ENCODE measurements around the gene CDC42SE1.
"Not testable (repeated sequence)": the region's sequence is repeated elsewhere in the genome, so short reads cannot be mapped to it uniquely, and the experiment has no call there.

The CDC42SE1 gene, protein sequence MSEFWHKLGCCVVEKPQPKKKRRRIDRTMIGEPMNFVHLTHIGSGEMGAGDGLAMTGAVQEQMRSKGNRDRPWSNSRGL

DNA sequence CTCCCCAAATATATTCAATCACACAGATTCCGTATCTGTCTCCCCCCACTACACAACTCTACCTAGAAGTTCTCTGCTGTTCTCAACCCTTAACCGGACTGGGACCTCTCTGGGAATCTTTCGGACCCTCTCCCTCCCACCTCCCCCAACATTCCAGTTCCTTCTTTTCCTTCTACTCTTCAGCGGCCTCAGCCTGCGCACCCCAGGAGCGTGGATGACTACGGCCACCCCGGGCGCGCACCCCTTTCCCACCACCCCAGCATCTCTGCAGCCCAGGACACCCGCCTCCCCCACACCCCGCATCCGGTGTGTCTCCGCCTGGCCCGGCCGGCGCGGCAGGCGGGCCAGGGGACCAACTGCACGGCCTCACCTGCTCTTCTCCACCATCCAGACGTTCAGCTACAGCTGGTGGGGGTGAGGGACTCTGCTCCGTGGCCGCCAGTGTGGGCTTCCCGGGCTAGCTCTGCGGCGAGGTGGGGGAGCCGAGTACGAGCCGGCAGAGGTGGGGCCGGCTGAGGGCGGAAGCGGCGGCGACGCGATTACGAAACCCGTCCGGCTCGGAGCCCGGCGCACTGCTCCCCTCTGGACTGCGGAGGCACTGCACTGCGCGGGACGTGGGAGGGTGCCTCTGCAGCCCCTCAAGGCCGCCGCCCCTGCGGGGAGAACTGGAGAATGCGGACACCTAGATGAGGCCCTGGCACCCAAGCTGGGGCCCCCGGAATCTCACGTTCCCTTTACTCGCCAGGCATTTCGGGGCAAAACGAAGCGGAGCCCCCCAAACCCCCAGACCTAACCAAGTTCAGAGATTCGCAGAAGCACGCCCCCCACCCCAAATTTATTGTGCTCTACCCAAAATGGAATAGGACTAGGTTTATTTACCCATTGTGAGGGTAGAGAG is at the start of gene CDC42SE1:
Gene CDC42SE1, minus strand, starts transcription at position 514 of the 898 bp plus-strand sequence. CDS start 3,892 bp downstream, outside the sequence.
- peak; percentile 83 for DNase-seq

GRCh38 chr1:151108331-151108730 is 48.9 kb upstream of the CDC42SE1 start:
- no peak for DNase-seq

- no peak for DNase-seq
Observed at GRCh38 chr1:151106894-151107293, 47.5 kb upstream of the CDC42SE1 start.

GRCh38 chr1:151104630-151105029 is 45.2 kb upstream of the CDC42SE1 start:
- DNase-seq = no peak

- no peak for DNase-seq
Observed at GRCh38 chr1:151098126-151098525, 38.7 kb upstream of the CDC42SE1 start.

- not testable (repeated sequence) for DNase-seq
Observed at GRCh38 chr1:151097426-151097825, 38.0 kb upstream of the CDC42SE1 start.

DNA sequence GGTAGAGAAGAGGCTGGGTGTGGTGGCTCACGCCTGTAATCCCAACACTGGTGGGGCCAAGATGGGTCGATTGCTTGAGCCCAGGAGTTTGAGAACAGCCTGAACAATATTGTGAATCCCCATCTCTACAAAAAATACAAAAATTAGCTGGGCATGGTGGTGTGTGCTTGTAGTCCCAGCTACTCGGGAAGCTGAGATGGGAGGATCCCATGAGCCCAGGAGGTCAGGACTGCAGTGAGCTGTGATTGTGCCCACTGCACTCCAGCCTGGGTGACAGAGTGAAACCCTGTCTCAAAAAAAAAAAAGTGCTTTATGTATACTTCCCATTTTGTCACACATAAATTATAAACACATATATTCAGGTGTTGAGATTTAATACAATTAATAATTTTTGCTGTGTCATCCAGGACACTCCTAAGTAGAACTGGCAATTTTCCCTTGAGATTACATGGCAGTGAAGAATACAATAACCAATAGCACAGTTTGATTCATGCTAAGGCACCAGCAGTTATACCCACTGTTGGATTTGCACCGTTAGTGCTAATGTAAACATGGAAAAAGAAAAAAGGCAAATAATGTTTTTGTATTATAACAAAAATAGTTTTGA is 26.6 kb upstream of the CDC42SE1 start:
- DNase-seq = no peak

DNA sequence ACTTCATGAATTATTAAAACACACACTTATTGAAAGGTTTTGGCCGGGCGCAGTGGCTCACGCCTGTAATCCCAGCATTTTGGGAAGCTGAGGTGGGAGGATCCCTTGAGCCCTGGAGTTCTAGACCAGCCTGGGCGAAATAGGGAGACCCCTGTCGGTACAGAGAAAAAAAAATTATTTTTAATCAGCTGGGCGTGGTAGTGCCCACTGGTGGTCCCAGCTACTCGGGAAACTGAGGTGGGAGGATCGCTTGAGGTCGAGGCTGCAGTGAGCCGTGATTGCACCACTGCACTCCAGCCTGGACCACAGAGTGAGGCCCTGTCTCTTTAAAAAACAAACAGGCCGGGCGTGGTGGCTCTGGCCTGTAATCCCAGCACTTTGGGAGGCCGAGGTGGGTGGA is 12.8 kb upstream of the CDC42SE1 start:
- DNase-seq = no peak

GRCh38 chr1:151070474-151071276 is 11.3 kb upstream of the CDC42SE1 start, which contains the start of gene GABPB2:
TSS of gene GABPB2 (plus strand) at chr1:151070761. CDS start at chr1:151088190, 17,429 bp downstream.
- peak; percentile 84 for DNase-seq

GRCh38 chr1:151069103-151069486 is 9.7 kb upstream of the CDC42SE1 start:
- no peak for DNase-seq

DNA sequence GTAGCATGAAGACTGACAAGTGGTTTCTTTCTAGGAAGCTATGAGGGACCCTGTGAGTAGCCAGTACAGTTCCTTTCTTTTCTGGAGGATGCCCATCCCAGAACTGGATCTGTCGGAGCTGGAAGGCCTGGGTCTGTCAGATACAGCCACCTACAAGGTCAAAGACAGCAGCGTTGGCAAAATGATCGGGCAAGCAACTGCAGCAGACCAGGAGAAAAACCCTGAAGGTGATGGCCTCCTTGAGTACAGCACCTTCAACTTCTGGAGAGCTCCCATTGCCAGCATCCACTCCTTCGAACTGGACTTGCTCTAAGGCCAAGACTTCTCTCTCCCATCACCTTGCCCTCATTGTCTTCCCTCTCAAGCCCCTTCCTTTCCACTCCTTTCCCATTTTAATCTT is 7.8 kb upstream of the CDC42SE1 start:
- DNase-seq = no peak

GRCh38 chr1:151065089-151065645 is 5.7 kb upstream of the CDC42SE1 start:
- no peak for DNase-seq

DNA sequence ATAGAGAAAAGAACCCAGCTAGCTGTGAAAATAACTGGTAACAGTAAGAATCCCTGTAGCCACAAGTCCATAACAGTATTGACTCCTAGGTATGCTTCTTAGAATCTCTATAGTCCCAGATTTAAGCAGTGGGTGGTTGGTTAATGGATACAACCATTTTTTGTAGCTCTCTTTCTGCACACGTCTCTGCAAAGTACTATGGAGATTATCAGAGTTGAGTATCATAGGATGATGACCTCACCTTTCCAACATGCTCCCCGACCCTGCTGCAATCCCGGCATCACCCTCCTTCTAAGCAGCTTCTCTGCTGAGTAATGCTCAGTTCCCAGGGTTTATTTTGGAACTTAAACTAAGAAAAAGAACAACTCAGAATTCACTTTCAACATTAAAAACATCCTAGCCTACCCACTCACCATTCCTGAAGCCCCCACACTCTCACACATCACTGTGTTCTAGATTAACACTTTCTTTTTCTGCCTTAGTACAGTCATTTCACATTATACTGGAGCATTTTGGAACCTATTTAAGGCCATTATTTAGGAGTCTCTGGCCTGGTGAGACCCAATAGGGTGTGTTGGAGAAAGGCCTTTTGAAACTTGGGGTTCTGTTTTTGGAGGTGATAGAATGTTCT is 3.4 kb upstream of the CDC42SE1 start:
- DNase-seq = no peak

DNA sequence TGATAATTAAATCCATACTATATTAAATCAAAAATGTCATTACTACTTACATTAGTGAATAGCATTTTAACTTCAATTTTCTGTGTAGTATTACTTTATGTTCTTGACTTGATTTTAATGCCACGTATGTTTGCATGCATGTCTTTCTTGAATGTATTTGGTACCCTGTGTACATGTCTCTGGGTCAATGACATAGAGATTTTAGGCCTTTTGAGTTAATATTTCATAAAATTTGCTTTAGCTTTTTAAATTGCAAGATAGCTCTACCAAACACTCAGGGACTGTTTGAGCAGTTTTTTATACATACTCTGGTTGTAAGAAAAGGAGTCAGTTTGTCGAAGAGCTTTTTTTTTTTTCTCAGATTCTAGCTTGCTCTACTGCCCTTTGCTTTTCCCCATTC is 2.3 kb upstream of the CDC42SE1 start:
- no peak for DNase-seq

GRCh38 chr1:151060657-151061421 is 1.4 kb upstream of the CDC42SE1 start:
- DNase-seq = no peak

DNA sequence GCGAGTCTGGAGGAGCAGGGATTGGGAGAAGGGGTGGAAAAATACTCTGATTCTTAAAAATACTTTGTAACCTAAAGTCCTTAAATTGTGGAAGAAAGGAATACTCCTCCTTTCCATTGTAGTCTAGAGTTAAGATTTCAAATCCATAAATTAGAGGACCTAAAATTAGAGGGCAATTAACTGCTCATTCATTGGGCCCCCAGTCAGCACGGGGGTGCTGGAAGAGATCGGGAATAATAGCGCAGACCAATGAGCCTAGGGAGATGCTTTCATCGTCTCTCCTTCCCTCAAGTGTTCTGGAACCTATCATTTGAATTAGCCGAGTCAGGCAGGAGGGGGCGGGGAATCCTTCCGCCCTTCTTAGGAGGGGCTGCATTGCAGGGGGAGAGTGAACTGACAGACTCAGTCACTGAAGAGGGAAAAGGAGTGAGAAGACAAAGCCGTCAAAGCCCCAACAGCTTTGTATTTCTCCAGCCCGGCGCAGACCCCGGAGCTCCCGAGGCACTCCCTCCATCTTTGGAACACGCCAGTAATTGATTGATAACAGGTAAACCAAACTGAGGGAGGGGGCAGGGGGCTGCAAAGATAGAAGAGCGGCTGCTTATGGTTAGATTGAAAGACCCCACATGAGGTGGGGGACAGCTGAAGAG is 710 bp upstream of the CDC42SE1 start, which contains the start of gene MLLT11:
Gene MLLT11, plus strand, starts transcription at position 391 of the 650 bp plus-strand sequence. CDS start 6,828 bp downstream, outside the sequence.
- no peak for DNase-seq

GRCh38 chr1:151058692-151059091 is 730 bp downstream of the CDC42SE1 start:
- peak; percentile 10 for DNase-seq

DNA sequence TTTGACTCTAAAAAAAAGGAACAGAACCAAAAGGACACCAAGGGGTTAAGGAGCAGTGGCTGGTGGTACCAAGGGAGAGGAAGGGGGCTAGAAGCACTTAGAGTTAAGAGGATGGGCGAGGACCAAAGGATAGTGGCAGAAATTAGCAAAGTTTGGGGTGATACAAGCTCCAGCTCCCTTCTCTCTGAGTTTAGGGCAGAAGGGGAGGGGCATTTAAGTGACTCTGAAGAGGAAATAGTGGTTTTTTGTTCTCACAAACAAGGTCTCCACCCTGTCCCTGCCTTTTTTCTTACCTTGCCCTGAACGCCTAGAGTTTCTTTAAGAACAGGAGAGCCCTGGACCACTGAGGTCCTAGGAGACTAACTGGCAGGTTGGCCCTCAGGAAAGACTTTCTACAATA is 3.3 kb downstream of the CDC42SE1 start:
- DNase-seq = no peak

GRCh38 chr1:151055581-151055980 is 3.8 kb downstream of the CDC42SE1 start:
- DNase-seq = no peak

DNA sequence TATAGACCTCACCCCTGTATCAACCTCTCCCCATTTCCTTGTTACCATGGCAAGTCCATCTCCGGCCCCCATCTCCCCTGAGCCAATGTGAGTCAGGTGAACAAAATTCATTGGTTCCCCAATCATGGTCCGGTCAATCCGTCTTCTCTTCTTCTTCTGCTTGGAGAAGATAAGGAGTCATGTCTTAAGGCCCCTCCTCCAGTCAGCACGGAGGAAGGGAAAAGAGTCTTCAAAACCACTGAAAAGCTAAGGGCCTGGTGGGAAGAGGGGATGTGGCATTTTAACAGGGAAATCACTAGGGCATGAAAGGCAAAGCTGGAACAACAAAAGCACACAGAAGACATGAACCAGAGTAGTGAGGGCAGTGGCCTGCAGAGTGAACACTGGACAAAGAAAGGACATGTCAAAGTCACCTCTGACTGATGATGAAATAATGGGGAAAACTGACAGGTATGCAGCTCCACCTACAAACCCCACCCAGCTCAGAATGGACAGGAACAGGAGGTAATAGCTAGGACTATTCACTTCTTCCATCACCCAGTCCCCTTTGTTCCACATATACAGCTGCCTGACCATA is 4.4 kb downstream of the CDC42SE1 start:
- DNase-seq = no peak

Measured in NK-92 treated with Interleukin-12 subunit alpha and Interleukin-12 subunit beta, amount 100 ng/mL, for 24 hours (cell line).